Spinal cord (tissue), 10 donors: Measurements from ENCODE around the gene CAPZB. TPM values are rescaled to one million over a fixed set of nuclear protein-coding genes. Genes with fewer than 3 reads are reported as not detected.

Experiments
- DNase-seq, 6 donors: peaks; one replicate each; pipeline versions ENCODE4 v3.0.0 to v3.0.0-alpha.2; 2013 to 2015; ENCODE audit warnings: low spot score in 6 of 6, low read depth in 4 of 6
- H3K27ac ChIP-seq: one replicate; pipeline ENCODE4 v1.5.1; 2013; ENCODE audit warnings: low read depth, low read length, control low read depth
- H3K27me3 ChIP-seq: one replicate; pipeline ENCODE4 v1.6.1; 2013; ENCODE audit warnings: low read length; ENCODE audit not compliant: control insufficient read depth, insufficient read depth
- H3K36me3 ChIP-seq: one replicate; pipeline ENCODE4 v1.6.1; 2013; ENCODE audit warnings: low read length; ENCODE audit not compliant: control insufficient read depth, insufficient read depth
- H3K4me1 ChIP-seq: one replicate; pipeline ENCODE4 v1.6.1; 2013; ENCODE audit warnings: low read length; ENCODE audit not compliant: control insufficient read depth, insufficient read depth
- H3K4me3 ChIP-seq: one replicate; pipeline ENCODE4 v1.5.1; 2013; ENCODE audit warnings: low read depth, low read length, control low read depth
- H3K9me3 ChIP-seq: one replicate; pipeline ENCODE4 v1.6.1; 2013; ENCODE audit warnings: low read length; ENCODE audit not compliant: control insufficient read depth, insufficient read depth
- WGBS: methylation state at CpG from one replicate; pipeline ENCODE4 v1.1.5; 2013; ENCODE audit warnings: missing lambda C conversion rate; ENCODE audit not compliant: insufficient coverage; 5-methylcytosine and 5-hydroxymethylcytosine counted together
- polyA plus RNA-seq, 2 donors: library from polyadenylated mRNA; unstranded; fragments of 120-200 nt; gene quantifications; one replicate each; pipeline ENCODE4 v1.2.1, GENCODE V29; 2013; ENCODE audit not compliant: insufficient read length in 2 of 2
- total RNA-seq, 2 donors: library from RNA; depleted of rRNA in 1 of 2; stranded (reverse); fragments of 120-200 nt in 1 of 2; fragments of >200 nt in 1 of 2; gene quantifications; one replicate each; pipeline versions ENCODE4 v1.2.3 to v1.2.4, GENCODE V29; 2013 to 2014
- donor health status: healthy.

The CAPZB gene
- total and polyA plus RNA-seq, 4 donors: 78.8 to 312 (median 243) TPM

- no peaks in the 10 kb centered on the region for H3K9me3 ChIP-seq
- DNase-seq: no peak
- WGBS: 84% methylated on average over 8 of the region's 13 CpGs
These were observed 168.0 kb downstream of the CAPZB start for GRCh38 chr1:19317126-19317910.

GRCh38 chr1:19315378-19316198 is 169.8 kb downstream of the CAPZB start:
- Histone ChIP-seq H3K9me3 (no peaks in the 10 kb centered on the region), H3K36me3 (peaks cover 37% of the 10 kb centered on the region), H3K27ac (no peak overlapping the region), H3K27me3 (no peaks in the 10 kb centered on the region), H3K4me3 (no peak overlapping the region), H3K4me1 (peaks cover 35% of the 10 kb centered on the region)
- DNase-seq: no peak
- whole genome bisulfite sequencing: 74% methylated on average over 11 of the region's 17 CpGs

More at GRCh38 chr1:19317126-19317910, 168.0 kb downstream of the CAPZB start:
- H3K36me3 ChIP-seq: peaks cover 43% of the 10 kb centered on the region
- H3K4me1 ChIP-seq: peaks cover 25% of the 10 kb centered on the region
- no peak overlapping the region for H3K27ac ChIP-seq
- no peak overlapping the region for H3K4me3 ChIP-seq
- no peaks in the 10 kb centered on the region for H3K27me3 ChIP-seq

GRCh38 chr1:19313961-19314882 is 171.1 kb downstream of the CAPZB start:
- H3K9me3 ChIP-seq: no peaks in the 10 kb centered on the region
- WGBS: 88% methylated on average over 6 of the region's 10 CpGs
- H3K4me3 ChIP-seq: no peak overlapping the region
- H3K27ac ChIP-seq: no peak overlapping the region
- H3K4me1 ChIP-seq: peaks cover 43% of the 10 kb centered on the region
- no peaks in the 10 kb centered on the region for H3K27me3 ChIP-seq
- DNase-seq: no peak
- H3K36me3 ChIP-seq: peaks cover 31% of the 10 kb centered on the region

GRCh38 chr1:19313636-19313959 is 171.7 kb downstream of the CAPZB start:
- no peak overlapping the region for H3K4me3 ChIP-seq
- no peaks in the 10 kb centered on the region for H3K27me3 ChIP-seq
- peaks cover 31% of the 10 kb centered on the region for H3K36me3 ChIP-seq
- WGBS: 94% methylated on average over 4 of the region's 4 CpGs
- H3K9me3 ChIP-seq: no peaks in the 10 kb centered on the region
- DNase-seq: no peak
- H3K27ac ChIP-seq: no peak overlapping the region
- H3K4me1 ChIP-seq: peaks cover 43% of the 10 kb centered on the region

GRCh38 chr1:19312782-19313635 is 172.3 kb downstream of the CAPZB start:
- 44% methylated on average over 14 of the region's 20 CpGs for WGBS
- H3K4me1 ChIP-seq: peaks cover 43% of the 10 kb centered on the region
- H3K4me3 ChIP-seq: peak overlapping the region; percentile 81
- peaks cover 30% of the 10 kb centered on the region for H3K36me3 ChIP-seq
- no peaks in the 10 kb centered on the region for H3K27me3 ChIP-seq
- DNase-seq: no peak
- no peak overlapping the region for H3K27ac ChIP-seq
- no peaks in the 10 kb centered on the region for H3K9me3 ChIP-seq

GRCh38 chr1:19311931-19312781 is 173.2 kb downstream of the CAPZB start, which contains the start of the genes AKR7A2 and SLC66A1:
Gene AKR7A2 (minus strand): TSS chr1:19312144. CDS start chr1:19312124, 20 bp downstream.
Gene SLC66A1 (plus strand): TSS chr1:19312326. CDS start chr1:19317678, 5,352 bp downstream.
- H3K4me1 ChIP-seq: peaks cover 43% of the 10 kb centered on the region
- peak within 1 kb of the TSS; percentile 81 for H3K4me3 ChIP-seq
- peak within 1 kb of the TSS; percentile 69 for H3K27ac ChIP-seq
- H3K9me3 ChIP-seq: no peaks in the 10 kb centered on the region
- no peaks in the 10 kb centered on the region for H3K27me3 ChIP-seq
- peaks cover 30% of the 10 kb centered on the region for H3K36me3 ChIP-seq
- DNase-seq: peak; percentile 80 to 98 (median 88)
- WGBS: under 1% methylated on average over 105 of the region's 105 CpGs

GRCh38 chr1:19311503-19311930 is 173.8 kb downstream of the CAPZB start:
- no peaks in the 10 kb centered on the region for H3K27me3 ChIP-seq
- H3K9me3 ChIP-seq: no peaks in the 10 kb centered on the region
- peaks cover 43% of the 10 kb centered on the region for H3K4me1 ChIP-seq
- peak overlapping the region; percentile 75 for H3K4me3 ChIP-seq
- WGBS: under 1% methylated on average over 29 of the region's 29 CpGs
- peaks cover 37% of the 10 kb centered on the region for H3K36me3 ChIP-seq
- no peak for DNase-seq
- peak overlapping the region; percentile 47 for H3K27ac ChIP-seq
